Kasumi-1 (cell line): ENCODE results near the gene FLRT1.

Source experiments
- DNase-seq, 2 experiments: peaks; one replicate each; lab custom pipeline; 2025; lab: John Stamatoyannopoulos, UW

The FLRT1 gene

GRCh38 chr11:64067230-64067993, 31.7 kb downstream of the FLRT1 start:
- no peak for DNase-seq

DNA sequence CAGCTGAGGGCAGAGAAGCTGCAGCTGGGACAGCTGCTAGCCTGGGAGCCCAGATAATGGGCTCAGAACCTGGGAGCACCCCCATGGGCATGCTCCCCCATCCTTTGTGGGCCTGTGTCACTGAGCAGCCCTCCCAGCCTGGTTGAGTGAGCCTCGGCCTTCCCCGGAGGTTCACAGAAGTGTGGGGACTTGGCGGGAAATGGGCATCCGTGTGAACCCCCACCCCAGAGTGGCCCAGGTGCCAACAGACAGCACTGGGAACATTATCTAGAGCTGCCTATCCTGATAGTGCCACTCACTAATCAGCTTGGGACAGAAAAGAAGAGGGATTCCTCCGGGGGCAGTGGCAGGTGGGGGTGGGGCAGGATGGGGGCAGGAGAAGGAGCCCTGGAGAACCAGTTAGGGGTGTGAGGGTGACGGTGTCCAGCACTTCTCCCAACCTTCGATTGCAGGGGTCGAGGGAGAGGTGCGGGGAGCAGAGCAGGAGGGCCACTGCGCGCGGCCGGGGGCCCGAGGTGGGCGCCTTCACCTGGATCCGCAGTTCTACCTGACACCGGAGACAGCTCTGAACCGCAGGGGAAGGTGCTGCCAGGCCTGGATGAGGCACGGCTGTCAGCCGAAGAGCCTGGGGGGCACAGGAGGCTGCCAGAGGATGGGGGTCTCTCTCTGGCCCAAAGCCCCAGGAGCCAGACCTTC, 33.1 kb downstream of the FLRT1 start:
- no peak for DNase-seq

- no peak for DNase-seq
Observed at GRCh38 chr11:64069401-64070313, 33.9 kb downstream of the FLRT1 start.

- no peak for DNase-seq
Observed at GRCh38 chr11:64070314-64070681, 34.6 kb downstream of the FLRT1 start.

DNA sequence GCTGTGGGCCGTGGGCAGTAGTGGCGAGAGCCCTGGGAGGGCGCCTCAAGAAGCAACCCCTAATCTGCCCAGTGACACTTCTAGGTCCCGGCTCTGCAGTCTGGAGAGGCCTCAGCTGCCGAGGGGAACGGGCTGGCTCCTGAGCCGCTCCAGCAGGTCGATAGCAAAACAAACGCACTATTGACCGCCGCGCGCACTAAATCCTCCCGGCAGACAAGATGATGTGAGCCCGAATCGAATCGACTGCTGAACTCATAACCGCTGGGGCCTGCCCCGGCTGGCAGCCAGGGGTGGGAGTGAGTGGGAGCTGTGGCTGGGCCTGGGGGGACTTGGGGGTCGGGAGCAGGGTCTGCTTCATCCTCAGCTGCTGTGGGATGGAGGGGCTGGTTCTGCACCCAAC, 36.1 kb downstream of the FLRT1 start:
- no peak for DNase-seq

- DNase-seq, result no peak
Observed at GRCh38 chr11:64072403-64072802, 36.7 kb downstream of the FLRT1 start.

DNA sequence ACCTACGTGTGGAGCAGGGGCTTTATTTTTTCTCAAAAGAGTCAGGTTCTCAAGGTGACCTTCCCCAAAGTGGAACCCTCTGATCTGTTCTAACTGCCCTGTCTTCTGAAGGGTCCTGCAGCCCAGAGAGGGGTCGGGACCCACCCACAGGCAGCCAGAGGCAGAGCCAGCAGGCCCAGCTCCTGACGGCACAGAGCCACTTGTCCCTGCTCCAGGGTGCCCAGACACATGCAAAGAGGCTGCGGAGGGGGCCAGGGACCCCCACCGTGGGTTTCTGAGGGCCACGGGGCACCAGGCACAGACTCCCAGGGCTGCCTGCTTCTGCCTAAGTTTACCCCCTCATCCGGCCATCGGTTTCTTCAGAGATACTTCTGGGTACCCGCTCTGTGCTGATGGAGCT, 37.1 kb downstream of the FLRT1 start:
- DNase-seq, result no peak

DNA sequence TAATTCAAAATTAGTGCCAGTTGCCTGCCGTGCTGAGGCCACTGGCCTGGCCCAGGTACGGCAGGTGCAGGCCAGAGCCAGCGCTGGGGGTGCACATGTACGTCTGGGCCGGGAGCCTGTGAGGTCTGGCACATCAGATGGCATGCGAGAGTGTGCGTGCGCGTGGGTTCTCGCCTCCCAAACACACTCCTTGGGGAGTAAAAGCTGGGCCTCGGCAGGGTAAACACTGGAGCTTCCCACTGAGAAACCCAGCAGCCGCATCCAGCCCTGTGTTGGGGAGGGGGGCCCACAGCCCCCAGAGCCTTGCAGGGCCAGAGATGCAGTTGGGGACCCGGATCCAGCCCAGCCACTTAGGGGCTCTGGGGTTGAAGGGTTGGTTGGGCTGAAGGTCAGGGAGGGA, 37.8 kb downstream of the FLRT1 start:
- DNase-seq, result no peak

DNA sequence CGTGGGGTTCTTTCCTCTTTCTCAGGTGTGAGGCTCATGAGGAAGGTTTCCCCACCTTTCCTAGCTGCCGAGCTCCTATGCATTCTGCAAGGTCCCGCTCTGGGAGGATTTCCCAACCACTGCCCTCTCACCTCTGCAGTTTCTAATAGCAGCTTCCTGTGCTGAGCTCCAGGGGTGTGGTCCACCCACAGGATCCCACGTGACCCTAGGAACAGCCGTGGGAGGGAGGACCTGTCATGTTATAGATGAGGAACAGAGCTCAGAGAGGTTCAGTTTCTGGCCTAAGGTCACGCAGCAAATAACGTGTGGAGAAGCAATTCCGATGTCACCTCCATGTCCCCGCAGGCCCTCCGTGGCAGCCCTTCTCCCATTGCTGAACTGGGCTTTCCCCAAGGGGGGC, 38.5 kb downstream of the FLRT1 start:
- DNase-seq, result no peak

GRCh38 chr11:64076758-64077157, 41.0 kb downstream of the FLRT1 start:
- no peak for DNase-seq

GRCh38 chr11:64077607-64078006, 41.9 kb downstream of the FLRT1 start:
- no peak for DNase-seq

DNA sequence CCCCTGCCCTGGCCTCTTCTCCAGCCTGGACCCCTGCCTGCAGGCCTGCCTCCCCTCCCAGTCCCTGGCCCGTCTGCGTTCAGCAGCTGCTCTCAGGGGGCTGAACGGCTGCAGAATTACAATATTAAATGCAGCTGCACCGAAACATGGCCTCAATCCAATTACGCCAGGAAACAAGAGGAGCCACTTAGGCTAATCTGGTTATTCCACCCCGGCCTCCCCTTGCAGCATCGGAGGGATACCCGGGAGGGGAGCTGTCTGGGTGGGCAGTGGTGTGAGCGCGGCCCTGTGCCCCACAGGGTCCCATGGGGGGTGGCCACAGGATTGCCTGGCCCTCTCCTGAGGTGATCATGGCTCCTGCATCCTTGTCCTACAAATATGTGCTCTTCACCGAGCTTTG, 42.6 kb downstream of the FLRT1 start:
- no peak for DNase-seq

GRCh38 chr11:64078905-64079304, 43.2 kb downstream of the FLRT1 start:
- no peak for DNase-seq

DNA sequence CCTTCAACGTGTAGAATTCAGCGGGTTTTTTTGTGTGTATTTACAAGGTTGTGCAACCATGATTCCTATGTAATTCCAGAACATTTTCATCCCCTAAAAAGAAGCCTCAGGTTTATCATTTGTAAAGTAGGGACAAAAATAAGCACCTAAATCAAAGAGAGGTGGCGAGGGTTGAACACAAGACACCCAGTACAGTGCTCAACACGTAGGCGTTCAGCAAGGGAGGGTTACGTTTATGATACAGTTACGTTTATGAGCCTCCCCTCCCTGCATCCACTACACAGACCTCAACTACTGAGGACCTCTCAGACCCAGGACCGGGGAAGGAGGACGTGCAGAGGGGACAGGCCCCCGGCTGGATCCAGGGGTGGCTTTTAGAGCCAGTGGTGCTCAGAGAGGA, 44.7 kb downstream of the FLRT1 start:
- no peak for DNase-seq

- DNase-seq, result no peak
Observed at GRCh38 chr11:64081745-64082442, 46.2 kb downstream of the FLRT1 start.

- no peak for DNase-seq
Observed at GRCh38 chr11:64083398-64084080, 47.8 kb downstream of the FLRT1 start.

- DNase-seq, result no peak
Observed at GRCh38 chr11:64084146-64084950, 48.6 kb downstream of the FLRT1 start.

GRCh38 chr11:64084951-64085710, 49.4 kb downstream of the FLRT1 start:
- DNase-seq, result no peak
